COR-L47 (cell line): ENCODE data around the gene CCDC86.

ENCODE experiments used
- DNase-seq: peaks from one replicate; lab custom pipeline; 2025; lab: John Stamatoyannopoulos, UW

The CCDC86 gene

DNA sequence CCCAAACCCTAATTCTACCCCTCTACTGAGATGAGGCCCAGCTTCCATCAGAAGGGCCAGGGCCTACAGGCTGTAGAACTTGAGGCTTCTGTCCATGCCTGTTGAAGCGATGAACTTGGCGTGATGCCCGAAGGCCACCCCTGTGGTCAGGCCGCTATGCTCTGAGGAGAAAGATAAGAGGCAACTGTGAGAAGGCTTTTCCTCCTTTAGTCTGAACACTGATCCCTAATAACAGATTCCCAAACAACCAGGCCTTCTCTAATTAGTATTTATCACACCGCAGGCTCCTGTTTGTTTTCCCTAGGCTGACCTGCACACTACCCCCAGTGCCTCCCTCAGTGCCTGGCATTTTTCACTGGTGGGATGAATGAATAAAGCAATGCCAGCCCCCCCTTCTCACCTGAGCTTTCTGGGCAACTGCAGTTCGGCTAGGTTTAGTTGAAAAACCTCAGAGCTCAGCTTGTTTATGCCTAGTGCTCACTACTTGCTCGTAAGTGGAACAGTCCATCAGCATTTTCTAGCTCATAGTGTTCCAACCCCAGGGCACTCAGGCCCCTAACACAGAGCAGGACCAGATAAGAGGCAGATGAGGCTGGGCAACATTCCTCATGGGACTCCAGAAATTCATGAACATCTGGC is 49.3 kb downstream of the CCDC86 start:
- no peak for DNase-seq

DNA sequence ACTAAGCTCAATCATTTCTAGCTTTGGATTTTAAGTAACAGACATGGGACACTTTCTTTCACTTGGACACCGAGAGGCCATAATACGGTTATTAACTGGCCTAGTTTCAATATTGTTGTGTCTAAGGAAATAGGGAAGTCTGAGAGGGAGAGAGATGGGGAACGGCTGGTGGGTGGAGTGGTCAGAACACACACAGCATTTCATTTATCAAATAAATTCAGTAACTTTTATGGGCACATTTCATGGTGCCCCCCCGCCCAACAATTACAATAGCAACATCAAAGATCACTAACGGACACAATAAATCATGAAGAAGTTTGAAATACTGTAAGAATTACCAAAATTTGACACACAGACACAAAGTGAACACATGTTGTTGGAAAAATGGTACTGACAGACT is 53.8 kb downstream of the CCDC86 start:
- no peak for DNase-seq

DNA sequence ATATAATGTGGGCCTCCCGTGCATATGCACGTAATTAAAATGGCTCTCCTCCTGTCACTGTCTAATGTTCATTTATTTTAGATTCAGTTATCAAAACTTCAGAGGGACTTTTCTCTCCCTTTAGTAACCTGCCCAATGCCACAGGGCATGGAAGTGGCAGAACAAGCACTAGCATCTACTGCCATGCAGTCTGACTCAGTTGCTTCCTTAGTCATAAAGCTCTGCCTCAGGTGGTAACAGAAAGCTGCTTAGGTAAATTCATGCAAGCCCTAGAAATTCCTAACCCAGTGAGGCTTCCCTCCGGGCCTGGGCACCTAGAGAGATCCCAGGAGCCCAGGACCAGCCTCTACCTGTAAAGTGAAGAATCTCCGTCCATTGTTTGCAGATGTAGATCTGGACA is 55.6 kb downstream of the CCDC86 start:
- no peak for DNase-seq

DNA sequence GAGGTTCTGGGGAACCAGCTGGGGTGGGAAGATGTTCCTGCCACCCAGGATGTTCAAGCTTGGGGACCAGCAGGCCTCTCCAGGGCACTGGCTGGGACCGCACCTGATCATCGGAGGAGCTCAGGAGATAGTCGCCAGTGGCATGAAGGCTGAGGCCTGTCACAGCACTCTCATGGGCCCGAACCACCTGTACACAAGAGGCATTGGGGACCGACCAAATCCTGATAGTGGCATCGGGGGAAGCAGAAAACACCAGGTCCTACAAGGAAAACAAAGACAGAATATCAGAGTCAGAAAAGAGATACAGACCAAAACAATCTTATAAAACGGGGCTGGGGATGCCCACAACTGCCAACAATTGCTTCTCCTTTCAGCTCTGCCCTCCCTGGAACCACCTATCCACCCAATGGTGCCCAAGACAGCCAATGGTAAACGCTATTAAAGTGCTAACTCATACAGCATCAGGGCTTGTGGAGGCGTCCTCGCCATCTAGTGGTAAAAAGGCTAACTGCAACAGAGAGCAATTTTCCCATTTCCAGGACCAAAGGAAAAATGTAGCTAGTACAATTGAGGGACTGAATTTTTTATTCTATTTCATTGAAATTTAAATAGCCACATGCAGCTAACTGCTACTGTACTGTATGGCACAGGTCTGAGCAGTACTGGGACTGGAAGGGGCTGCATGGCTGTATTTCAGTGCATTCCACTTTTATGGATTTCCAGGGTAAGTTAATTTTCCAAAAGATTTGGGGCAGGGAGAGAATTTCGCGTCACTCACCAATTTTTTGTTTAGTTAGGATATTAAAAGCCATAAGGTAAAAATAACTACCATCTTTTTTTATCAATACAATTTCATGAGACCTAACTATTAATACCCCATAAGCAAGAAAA is 57.4 kb downstream of the CCDC86 start:
- DNase-seq, result peak; percentile 30

DNA sequence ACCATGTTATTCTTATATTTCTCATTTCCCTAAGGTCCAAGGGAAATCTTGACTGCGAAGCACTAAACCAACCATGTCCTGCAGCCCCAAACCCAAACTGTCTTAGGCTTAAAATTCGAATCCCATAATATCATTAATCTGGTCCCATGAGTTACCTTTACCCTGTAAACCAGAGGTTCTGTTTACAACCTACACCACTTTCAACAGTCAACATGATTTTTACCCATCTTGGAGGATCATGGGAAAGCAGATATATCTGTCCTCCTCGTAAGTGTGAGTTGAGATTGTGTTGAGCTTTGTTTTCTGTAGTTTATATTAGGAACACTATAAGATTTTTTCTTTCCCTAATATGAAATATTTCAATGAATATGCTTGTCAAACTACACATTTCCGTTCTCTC is 58.1 kb downstream of the CCDC86 start:
- no peak for DNase-seq
